Stimulated activated CD4-positive, alpha-beta T cell treated with anti-CD3 and anti-CD28 coated beads, Interleukin-15, amount 100 ng/mL, for 48 hours (primary cell): ENCODE results near the gene UBASH3A.

Experiments used
- DNase-seq, 2 donors: peaks; one replicate each; pipeline ENCODE4 v3.0.0-alpha.2; 2020; ENCODE audit warnings: low read depth in 2 of 2

Gene UBASH3A

DNA sequence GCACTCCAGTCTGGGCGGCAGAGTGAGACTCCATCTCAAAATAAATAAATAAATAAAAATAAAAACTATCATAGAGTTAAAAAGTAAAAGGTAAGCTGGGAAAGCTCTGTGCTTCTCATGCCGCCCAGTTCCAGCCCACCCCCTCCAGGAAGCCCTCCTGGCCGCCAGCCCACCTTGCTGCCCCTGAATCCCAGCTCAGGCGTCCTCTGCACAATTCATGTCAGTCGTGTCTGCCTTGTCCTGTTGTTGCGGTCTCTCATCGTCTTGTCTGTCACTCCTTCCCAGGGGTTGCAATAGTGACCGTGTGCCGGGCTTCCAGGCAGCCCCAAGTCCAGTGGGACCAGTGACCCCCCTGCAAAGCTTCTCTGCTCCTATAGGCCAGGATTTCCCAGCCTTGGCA lies 48.2 kb downstream of the UBASH3A start:
- no peak for DNase-seq

DNA sequence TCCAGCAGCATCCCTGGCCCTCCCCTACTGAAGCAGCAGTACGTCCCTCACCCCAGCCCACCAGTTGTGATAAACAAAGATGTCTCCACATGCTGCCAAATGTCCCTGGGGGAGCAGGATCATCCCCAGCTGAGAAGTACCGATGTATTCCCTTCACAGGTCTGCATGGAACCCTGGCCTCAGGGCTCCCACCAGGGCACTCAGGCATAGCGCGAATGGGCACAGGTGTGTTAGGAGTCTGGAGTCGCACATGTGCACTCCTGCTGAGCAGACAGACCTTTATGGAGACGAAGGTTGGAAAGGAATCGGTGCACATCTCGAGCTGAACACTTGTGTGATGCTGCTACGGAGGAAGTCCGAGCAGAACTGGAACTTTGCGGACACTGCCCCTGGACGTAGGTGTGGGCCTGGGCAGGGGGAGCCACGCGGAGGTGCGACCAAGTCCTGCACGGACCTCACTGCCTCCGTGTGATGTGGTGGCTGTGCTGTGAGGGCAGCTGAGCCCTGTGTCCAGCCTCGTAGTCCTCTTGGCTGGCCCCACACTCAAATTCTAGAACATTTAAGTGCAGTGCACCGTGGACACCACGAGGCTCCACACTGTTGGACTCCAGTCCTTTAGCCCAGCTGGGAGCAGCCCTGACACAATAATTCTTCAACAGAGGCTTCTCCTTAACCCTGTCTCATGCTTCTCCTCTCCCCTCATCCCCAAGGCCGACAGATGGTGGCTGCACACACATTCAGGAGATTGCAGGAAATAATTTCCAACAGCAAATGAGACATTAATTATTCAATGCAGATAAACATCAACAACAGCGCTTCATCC lies 48.9 kb downstream of the UBASH3A start:
- no peak for DNase-seq

DNA sequence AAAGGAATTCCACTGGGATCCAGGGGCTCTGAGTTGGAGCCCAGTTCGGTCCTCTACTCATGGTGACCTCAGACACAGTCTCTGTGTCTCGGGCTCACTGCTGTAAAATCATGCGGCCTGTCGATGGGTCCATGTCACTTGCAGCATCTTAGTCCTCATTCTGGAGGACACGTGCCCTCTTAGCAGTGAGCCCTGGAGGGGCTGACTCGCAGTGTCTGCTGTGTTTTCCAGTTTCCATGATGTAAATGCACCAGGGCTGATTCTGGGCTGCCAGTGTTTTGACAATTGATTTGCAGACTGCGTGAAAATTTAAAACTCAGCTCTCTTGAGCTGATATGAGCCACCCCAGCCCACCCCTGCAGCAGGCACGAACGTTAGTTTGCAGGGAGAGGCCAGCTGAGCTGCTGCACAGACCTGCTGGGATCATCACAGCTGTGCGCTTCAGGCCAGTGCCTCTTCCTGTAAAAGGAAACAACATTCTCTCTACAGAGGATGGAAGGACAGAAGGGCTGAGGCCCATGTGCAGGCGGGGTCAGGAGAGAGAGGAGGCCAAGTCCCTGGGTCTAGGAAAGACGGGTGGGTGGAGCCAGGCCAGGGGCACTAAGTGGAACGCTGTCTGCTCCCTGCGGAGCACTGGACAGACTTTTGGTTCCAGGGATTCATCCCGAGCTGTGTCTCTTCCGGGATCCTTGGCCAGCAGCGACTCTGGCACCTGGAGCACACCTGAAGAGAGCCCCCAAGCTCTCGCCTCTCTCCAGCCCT lies 49.7 kb downstream of the UBASH3A start:
- DNase-seq, result no peak

DNA sequence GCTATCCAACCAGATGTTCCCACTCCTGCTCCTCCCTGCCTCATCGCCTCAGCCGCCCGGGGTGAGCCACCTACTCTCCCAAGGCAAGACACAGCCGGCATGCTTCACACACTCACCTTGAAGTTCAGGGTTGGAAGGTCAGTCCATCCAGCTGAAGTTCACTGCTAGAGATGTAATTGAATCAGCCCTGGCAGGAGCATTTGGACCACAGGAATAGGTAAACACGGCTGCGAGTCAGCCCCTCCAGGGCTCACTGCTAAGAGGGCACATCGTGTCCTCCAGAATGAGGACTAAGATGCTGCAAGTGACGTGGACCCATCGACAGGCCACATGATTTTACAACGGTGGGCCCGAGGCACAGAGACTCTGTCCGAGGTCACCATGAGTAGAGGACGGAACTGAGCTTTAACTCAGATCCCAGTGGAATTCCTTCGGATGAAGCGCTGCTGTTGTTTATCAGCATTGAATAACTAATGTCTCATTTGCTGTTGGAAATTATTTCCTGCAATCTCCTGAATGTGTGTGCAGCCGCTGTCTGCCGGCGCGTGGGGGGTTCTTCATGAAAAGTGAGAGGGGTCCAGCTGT lies 50.4 kb downstream of the UBASH3A start:
- no peak for DNase-seq

DNA sequence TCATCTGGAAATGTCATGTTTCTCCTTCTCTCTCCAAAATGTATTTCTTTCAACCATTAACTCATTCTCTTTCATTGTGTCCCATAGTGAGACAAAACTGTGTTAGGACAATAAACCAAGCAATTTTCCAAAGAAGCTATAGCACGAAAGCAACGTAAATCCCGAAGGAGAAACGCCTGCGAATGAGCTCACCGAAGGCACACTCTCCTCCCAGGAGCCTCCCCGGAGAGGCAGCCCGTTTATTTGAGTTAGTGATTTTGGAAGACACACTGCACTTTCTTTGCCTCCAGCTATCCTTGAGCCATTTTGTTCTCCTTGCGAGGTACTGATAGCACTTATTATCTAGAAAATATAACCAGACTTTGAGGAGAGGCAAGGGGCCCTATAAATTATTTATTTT lies 51.1 kb downstream of the UBASH3A start:
- no peak for DNase-seq

DNA sequence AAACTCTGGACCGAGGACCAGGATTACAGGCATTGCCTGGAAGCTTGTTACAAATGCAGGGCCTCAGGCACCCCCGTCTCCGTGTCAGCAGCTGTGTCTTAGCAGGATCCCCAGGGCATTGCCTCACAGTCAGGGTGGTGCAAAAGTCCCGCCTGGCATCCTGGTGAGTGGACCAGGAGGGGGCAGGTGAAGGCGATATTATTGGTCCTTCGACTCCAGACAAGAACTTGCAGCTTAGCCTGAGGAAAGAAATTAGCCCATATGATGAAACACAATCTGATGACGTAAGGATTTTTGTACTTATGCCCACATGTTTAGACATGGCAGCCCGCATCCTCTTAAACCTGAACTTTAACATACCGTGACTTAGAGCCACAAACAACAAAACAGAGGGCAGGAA lies 51.5 kb downstream of the UBASH3A start:
- no peak for DNase-seq

DNA sequence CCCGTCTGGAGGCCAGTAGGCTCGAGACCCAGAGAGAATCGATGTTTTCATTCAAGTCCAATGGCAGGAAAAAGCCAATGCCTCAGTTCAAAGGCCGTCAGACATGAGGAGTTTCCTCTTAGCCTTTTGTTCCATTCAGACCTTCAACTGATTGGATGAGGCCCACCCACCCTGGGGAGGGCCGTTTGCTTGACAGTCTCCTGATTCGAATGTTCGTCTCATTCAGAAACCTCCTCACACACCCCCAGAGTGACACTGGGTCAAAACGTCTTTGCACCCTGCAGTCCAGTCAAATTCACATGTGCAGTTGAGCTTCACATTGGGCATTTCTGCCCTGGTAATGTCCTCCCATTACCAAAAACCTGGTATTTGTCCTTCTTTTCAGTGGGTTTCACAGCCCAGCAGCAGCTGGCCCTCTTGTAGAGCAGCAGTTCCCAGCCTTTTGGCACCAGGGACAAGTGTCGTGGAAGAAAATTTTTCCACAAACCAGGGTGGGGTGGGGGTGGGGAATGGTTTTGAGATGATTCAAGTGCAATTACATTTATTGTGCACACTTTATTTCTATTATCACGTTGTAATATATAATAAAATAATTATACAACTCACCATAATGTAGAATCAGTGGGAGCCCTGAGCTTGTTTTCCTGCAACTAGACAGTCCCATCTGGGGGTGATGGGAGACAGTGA lies 52.2 kb downstream of the UBASH3A start:
- no peak for DNase-seq

DNA sequence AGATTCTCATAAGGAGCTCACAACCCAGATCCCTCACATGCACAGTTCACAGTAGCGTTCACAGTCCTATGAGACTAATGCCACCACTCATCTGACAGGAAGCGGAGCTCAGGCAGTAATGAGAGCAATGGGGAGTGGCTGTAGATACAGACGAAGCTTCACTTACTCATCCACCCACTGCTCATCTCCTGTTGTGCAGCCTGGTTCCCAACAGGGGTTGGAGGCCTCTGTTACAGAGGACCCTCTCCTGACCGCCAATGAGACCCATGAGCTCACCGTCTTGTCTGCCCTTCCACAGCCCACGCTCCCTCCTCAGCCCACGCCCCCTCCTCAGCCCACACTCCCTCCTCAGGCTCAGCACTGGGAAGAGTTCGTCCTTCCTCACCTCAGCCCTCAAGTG lies 52.8 kb downstream of the UBASH3A start:
- DNase-seq, result peak in 1 of 2 donors; percentile 40

DNA sequence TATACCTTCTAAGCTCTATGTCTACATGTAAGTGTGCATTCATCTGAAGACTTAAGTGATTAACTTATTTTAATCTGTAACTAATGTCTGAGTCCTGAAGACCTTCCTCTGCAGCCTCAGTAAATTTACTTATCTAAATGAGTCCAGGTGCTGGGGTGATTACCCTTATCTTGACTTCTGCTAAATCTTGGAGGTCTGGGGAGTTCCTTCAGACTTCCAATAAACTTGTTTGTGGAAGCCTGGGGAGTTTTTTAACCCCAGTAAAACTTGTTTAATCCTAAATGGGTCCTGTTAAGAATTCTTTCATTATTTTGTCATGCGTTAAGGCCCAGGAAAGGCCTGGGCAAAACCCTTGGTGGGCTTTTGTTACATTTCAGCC lies 55.4 kb downstream of the UBASH3A start:
- DNase-seq, result no peak

DNA sequence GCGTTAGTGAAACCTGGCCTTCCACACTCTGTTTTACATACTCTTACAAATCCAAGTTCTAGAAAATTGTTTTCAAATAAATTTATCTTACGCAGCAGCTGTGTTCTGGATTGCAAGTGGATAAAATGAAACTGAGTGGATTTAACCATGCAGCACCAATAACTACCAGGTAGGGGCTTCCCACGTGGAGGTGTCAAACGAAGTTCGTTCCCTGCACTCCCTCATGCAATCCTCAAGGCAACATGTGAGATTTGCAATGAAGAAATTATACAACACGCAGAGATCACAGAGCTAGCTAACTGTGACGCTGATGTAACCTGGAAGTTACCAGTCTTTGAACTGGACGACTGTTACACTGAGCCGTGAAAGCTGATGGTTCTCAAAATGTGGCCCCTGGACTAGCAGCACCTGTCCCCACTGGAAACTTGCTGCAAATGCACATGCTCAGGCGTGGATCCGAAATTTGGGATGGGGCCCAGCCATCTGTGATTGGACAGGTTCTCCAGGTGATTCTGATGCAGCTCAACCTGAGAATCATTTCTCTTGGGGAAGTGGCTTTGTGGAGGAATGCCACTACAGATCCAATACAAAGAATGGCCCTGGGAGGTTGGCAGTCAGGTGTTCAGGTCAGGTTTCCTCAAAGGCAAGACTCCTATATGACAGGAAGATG lies 56.0 kb downstream of the UBASH3A start:
- no peak for DNase-seq

DNA sequence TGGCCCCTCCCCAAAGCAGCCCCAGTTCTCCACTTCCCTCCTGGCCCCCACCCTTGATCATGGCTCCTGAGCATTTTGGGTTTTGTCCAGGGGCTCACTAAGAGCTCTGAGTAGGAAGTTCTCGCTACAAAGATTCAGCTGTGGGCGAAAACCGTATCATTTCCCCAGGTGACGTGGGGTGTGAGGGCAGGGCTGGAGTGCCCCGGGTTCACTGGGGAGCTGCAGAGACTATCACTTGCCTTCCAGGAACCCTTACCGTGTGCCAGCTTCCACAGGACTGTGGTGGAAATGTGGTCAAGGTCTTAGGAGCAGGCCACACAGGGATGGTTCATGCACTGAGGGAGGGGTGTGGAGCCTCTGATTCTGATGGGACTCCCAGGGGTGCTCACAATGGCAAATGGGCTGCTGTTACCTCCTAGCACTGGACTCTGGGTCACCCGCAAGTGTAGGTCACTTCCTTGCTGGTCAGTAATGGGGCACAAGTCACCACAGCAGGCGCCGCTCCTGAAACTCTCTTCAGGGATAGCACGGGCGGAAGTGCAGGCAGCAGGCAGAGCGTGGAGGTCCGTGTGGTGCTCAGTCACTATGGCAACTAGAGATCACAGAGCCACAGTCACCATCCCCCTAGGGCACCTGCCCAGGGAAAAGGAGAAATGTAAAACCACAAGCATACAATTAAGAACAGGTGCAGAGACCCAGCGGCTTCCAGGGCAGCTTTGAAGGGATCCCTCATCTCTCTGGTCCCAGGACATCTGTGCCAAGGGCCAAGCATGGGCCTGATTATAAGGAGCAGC lies 56.9 kb downstream of the UBASH3A start:
- DNase-seq, result no peak

DNA sequence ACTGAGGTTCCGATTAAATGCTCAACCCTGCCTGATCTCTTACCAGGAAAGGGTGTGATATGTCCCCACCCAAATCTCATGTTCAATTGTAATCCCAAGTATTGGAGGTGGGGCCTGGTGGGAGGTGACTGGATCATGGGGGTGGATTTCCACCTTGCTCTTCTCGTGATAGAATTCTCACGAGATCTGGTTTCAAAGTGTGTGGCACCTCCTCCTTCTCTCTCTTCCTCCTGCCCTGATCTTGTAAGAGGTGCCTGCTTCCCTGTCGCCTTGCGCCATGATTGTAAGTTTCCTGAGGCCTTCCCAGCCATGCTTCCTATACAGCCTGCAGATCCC lies 57.5 kb downstream of the UBASH3A start:
- no peak for DNase-seq

DNA sequence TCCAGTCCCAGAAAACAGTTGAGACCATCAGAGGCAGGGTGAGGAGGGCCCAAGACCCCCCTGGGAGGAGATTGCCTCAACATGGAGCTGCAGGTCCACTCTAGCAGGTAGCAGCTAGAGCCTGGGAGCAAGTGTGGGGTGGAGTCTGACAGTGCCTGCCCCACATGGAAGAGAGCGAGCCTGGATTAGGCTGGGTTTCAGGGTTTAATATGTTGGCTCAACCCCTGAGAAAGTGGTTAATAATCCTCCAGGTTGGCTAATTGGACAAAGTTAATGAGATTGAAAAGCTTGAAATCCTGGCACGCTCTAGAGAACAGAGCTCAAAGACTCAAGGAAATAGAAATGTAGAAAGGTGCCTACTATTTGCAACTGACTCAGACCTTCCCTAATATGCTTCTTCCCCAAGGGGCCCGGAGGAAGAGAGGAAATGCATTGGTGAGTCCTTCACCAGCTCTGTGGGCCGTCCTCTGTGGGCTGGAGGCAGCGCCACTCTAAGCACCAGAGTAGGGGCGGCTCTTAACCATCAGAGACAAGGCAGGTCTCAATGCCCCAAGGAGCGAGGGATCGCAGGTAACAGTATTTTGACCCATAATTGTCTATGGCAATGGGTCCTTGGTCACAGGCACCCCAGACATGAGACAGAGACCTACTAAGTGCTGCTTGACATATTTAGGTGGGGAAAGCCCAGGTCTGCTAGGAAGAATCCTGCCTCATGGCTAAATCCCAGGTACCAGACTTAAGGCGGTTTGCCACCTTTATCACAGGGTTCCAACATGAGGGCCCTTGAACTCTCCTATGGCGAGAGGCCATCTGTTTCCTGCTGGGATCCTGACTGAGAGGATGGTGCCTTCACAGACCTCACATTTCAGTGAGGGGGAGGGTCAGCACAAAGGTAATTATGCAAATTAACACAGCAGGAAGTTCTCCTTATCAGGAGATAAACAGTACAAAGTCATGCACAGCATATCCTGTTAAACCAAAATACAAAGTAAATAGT lies 58.5 kb downstream of the UBASH3A start:
- DNase-seq, result no peak

DNA sequence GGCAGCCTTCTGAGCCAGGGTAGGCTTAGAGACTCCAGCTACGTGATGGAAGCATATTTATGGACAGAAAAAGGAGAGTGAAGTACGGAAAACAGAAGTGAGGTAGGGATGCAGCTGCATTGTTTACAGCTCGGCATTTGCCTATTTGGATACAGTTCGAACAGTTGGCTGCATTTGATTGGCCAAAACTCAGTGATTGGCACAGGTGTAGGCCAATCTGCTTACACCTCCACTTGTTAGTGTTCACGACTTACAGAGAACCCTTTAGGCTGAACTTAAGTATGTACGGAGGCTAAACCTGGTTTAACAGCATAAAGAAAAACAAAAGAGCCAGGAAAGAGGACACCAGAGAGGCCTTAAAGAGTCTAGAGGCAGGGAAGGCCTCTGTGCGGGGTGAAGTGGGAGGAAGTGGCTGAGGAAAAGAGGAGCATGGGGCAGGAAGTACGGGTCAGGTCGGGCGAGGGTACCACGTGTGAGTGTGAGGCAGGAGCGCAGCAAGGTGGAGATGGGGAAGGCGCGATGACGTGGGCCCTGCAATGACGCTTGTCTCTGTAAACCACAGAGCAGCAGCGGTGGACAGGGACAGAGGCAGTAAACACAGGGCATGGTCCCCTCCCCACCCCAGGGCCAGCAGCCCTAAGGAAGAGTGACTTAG lies 60.3 kb downstream of the UBASH3A start:
- DNase-seq, result peak in 1 of 2 donors; percentile 62

DNA sequence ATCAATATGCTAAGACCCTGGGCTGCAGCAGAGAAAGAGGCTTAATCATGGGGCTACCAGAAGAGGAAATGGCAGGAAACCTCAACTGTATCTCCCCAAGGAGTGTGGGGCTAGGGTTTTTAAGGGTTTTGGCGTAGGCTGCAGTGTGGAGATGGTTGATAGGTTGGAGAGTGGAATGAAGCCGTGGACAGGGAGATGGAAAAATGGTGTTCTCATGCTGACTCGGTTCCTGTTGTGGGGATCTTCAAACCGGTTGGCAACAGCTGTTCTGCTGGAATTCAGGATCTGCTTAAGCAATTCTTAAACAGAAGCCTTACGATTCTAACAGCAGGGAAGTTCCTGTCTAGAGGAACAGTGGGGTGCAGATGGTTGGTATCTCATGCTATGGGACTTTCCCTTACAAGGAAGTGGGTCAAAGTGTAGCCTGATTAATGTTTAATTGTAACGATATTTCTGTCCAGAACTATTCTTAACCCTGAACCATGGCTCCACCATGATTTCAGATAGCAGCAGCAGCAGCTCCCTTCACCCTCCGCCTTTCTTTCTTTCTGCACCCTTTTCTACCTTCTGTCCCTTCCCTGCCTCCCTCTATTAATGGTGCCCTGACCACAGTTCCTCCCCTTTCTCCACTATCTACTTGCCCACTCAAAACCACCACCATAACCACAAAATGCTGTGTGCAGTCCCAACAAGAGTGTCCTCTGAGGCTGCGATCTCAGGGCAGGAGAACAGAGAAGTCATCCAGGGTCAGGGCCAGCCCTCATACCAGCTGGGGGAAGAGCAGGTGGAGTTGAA lies 61.5 kb downstream of the UBASH3A start:
- no peak for DNase-seq

DNA sequence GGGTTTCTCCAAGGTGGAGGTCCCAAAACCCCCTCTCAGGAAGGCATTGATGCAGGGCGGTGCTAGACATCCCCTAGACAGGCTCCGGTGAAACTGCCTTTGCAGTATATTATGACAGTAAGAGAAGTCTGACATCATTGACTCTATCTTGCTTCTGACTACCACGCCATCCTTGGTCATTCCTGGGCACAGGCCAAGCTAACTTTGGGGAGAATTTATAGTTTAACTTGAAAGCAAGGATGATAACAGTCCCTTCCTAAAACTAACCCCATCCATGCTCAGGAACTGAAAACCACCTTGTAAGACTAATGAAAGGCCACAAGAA lies 62.1 kb downstream of the UBASH3A start:
- no peak for DNase-seq

DNA sequence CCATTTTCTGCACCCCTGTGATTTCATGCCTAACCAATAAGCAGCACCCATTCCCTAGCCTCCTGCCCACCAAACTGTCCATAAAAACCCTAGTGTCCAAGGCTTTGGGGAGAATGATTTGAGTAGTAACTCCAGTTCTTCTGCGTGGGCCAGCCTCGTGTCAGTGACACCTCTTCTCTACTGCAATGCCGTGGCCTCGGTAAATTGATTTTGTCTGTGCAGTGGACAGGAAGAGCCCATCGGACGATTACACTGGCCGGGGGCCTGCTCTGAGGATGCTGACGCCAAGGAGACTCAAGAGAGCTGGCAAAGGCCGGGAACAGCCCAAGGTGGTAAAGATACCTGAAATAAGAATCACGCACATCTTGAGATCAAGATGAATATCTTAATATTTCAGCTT lies 63.0 kb downstream of the UBASH3A start:
- no peak for DNase-seq

DNA sequence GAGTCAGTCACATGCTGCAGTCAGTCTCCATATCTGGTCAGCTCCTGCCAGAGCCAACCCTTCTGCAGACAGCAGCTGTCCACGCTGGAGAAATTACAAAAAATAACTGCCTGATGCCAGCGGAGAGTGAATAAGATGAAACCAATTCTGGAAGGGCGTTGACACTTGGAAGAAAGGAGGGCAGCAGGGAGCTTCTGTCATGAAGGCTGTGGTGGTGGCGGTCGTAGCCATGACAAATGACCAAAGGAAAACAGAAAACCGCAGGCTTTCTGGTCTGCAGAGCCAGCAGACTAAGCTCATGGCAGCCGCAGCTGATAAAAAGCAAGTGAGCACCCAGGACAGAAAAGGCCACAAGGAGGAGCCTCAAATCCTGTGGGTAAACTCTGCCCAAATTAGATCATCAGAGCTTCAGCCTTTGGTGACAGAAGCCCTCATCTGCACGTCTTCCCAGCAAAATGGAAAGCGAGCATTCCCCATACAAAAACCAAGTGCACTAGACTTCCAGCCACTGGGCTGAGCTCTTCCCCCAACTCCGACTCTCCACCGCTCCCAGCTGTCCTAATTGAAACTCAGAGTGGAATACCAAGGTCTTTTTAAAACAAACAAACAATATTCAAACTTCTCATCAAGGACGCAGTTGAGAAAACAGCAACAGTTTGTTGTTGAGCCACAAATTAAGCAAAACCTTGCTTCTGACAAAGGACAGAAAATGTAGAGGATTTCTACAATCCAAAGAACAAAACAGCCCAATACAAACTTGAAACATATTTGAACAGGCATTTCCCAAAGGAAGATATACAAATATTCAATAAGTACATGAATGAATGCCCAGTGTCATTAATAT lies 63.7 kb downstream of the UBASH3A start:
- DNase-seq, result no peak
